Central memory CD4-positive, alpha-beta T cell (primary cell): ENCODE results near the gene NAA35.
A peak's percentile ranks its signal among the peaks of the same experiment; 100 is the strongest.
"Not testable (repeated sequence)": the region's sequence is repeated elsewhere in the genome, so short reads cannot be mapped to it uniquely, and the experiment has no call there.

Experiments used
- DNase-seq: peaks from one replicate; pipeline ENCODE4 v3.0.0; 2022
- total RNA-seq, 3 experiments: gene quantifications; one replicate each; lab custom pipeline; 2026; lab: John Stamatoyannopoulos, UW

Gene NAA35
- total RNA-seq: 46.7 to 56.6 (median 49.7) reads per million in 3 experiments

DNA sequence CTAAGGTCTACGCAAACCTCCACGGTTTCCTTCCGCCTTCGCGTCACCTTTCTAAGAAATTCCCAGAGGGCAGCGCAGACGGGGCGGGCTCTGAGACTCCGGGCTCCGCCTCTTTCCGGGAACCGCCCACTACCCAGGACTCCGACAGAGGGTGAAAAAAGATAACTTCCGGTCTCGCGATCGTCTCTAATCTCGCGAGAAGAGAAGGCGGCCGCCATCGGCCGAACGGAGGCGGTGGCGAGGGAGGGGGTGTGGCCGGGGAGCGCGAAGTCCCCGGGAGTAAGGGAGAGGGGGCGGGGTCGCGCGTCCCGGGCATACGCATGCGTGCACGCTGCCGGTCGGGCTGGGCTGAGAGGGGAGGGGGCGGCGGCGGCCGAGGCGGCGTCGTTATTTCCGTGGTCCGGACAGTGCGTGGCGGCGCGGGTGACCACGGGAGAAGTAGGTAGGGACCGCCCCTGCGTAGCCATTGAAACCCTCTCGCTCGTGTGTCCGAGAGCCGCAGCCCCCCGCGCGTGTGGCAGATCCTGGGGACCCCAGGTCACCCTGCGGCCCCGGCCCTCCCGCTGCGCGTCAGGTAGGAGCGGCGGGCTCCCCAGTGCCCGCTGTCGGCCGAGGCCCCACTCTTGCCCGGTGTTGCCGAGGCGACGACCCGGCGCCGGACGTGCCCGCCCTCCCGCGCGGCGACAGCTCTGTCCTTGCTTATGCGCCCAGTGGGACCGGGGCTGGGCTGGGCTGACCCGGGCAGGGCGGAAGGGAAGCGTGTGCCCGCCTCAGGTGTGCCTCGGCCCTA is at the start of gene NAA35:
Gene NAA35 (plus strand): TSS at position 315 of the 790 bp plus-strand sequence. CDS start 1,014 bp downstream, outside the sequence.
- DNase-seq: peak; percentile 99

DNA sequence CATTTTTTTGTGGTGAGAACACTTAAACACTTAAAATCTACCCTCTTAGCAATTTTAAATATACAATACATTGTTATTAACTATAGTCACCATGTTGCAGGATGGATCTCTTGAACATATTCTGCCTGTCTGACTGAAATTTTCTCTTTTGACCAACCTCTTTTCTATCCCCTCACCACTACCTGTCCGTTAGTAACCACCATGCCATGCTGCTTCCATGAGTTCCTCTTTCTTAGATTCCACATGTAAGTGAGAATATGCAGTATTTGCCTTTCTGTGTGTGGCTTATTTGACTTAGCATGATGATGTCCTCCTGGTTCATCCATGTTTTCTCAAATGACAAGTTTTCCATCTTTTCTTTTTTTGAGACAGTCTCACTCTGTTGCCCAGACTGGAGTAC is 48.5 kb upstream of the NAA35 start:
- DNase-seq: no peak

DNA sequence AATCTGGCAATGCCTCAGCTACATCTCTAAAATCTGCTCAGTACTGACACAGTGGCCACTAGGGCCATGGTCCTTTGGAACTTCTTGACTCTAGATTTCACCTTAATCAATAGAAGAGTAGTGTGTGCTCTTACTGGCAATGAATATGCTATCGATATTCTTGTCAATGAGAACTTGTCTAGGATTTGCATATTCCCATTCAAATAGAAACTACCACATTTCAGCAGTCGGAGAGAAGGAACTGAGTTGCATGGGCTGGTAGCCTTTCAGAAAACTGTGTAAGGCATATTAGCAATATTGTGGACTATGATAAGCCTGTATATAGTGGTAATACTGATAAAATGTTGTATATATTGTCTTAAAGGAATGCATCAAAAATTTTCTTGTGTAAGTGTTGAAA is 45.3 kb upstream of the NAA35 start:
- DNase-seq: no peak

DNA sequence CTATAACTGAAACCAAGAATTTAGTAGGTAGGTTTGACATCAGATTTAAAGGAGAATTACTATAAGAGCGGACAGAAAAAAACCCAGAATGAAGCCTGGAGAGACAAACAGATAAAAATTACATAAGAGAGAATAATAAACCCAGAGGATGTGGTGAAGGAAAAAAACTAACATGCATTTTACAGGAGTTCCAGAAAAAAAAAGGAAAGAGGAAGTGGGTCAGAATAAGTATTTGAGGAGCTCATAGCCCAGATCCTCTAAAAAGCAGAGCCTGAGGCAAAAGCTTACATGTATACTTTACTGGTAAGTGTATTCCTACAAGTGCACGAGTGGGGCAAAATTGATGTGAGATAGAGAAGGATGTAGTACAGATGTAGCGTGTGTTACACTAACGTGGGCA is 43.1 kb upstream of the NAA35 start:
- no peak for DNase-seq

DNA sequence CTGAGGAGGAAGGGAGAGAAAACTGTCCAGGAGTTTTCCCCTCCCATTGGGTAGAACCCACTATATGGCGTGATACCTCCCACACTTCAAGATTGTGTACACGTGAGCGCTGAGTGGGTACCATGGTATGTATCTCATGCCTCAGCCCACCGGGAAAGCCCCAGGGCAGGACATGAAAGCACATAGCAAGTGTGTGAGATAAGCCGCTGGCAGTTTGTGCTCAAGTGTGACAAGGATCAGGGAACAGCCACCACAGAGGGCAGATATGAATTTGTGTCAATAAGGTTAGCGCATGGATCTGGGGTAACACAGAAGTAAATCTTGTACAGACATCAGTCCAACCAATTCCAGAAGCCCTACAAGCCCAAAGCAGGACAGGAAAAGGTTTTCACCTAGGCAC is 42.6 kb upstream of the NAA35 start:
- no peak for DNase-seq

DNA sequence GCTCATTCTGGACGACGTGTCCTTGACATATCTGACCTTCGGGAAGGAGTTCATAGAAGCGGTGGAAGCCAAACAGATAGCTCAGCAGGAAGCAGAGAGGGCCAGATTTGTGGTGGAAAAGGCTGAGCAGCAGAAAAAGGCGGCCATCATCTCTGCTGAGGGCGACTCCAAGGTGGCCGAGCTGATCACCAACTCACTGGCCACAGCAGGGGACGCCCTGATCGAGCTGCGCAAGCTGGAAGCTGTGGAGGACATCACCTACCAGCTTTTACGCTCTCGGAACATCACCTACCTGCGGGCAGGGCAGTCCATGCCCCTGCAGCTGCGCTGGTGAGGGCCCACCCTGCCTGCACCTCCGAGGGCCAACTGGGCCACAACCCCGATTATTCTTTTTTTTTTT is 41.6 kb upstream of the NAA35 start:
- no peak for DNase-seq

DNA sequence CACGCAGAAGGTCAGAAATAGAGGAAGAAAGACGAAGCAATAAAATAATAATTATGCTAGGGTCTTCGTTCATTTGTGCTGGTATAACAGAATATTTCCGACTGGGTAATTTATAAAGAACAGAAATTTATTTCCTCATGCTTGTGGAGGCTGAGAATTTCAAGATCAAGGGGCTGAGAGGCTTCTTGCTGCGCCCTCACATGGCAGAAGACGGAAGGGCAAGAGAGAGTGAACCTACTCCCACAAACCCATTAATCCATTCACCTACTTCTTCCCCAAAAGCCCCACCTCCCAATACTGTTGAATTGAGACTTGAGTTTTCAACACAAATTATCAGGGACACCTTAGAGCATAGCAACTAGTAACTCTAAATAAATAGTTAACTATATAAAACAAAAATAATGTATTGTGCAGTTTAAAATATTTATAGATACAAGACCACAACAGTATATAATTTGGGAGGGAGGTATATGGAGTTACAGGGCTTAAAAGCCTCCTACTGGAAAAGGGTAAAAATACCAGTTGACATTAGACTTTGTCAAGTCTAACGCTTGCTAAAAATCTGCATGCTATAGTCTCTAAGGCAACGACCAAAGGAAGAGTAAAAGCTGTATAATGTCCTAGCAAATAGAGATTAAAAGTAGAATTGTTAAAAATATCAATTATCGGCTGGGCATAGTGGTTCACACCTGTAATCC is 40.3 kb upstream of the NAA35 start:
- peak; percentile 8 for DNase-seq

DNA sequence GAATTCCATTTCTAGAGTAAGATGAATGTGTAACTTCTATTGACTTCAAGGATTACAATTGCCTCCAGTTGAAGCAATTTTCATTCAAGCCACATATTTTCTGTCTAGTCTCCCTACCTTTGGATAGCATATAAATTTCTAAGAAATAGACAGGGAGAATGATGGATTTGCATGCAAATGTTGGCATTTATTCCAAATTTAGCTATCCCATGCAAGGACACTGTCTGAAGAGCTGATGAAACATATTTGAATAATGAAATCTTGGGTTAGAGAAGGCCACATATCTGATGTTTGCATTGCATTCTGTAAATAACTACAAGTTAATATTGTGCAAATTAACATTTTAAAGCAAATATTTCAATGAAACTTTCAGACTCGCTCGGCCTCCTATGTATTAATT is 36.0 kb upstream of the NAA35 start:
- no peak for DNase-seq

DNA sequence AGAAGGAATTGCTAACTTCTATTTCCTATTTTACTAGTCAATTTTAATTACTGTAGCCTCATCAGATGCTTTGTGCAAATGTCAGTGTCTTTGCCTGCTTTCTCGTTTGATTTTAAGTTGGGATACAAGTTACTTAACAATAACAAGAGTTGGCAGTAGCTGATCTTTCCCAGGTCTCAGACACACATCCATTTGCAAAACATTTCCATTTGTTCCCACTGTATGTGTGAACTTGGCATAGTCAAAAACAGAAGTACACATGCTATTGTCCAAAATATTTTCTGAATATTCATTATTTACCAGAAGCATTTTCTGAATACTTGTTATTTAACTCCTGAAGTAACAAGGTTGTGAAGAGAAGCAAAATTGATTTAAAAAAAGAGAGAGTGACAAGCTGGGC is 35.0 kb upstream of the NAA35 start:
- no peak for DNase-seq

DNA sequence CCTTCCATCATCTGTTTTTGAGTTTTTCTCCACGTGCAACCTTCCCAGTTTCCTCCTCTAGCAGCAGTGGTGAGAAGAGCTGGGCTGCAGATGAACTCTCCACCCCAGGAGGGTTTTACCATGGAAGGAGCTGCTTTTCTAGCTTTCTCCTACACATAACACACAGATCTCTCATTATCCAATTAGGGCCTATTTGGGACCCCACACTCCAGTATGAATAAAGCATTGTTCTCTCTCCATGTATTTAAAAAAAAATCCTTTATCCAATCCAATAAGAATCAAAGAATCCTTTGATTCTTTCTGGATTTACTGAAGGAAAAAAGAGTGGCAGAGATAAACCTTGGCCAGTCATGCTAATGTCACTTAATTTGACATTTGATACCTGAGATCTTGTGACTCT is 31.6 kb upstream of the NAA35 start:
- no peak for DNase-seq

DNA sequence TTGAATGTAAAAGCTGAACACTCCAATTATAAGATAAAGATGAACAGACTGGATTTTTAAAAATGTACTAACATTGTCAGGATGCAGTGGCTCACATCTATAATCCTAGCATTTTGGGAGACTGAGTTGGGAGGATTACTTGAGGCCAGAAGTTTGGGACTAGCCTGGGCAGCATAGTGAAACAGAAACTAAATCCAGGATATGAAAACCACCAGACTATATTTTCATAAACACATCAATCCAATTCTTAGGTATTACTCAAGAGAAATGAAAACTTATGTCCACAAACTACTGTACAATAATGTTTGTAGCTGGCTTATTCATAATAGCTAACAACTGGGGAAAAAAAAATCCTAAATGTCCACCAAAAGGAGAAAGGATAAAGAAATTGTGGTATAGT is 26.8 kb upstream of the NAA35 start:
- DNase-seq: no peak

DNA sequence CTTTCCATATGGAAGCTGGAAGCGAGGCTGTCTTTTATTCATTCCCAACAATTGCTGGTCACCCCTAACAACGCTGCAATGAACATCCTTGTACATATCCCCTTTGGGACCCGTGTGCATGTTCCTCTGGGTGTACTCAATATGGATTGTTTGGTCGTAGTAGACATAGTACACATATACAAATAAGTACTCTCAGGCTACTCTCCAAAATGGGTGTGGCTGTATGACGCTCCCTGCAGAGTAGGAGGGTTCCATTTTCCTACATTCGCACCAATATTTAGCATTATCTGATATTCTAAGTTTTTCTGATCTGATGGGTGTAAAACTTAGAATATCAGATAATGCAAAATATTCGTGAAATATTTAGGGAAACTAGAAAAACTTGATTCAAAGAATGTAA is 23.2 kb upstream of the NAA35 start:
- no peak for DNase-seq

DNA sequence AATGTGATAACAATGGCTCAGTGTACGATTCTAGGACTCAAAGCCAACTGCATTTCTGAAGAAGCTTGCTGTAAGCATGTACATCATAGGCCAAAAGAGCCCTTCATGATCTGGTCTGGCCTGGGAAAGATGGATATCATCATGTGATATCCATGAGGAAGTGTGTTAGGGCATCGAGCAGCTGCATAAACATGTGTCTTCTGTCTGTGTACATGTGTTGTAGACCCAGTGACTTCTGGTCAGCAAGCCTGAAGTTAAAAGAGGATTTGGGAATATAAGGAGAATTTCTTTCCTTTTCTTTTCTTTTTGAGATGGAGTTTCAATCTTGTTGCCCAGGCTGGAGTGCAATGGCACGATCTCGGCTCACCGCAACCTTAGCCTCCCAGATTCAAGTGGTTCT is 15.5 kb upstream of the NAA35 start:
- DNase-seq: no peak

DNA sequence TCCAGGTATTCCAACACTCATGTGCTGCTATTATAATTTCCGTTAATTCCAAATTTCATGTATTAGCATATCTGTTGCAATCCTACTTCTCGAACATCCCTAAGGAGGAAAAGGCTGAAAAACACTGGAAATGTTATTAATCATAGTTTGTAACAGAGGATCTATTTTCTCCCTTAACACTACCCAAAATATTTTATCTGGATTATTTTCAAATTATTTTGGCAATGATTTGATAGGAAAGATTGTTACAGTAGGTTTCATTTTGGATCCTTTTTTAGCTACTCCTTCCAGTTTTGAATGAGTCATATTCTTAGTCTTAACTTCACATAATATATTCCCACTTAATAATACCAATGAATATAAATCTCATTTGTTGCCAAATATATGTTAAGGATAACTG is 13.9 kb upstream of the NAA35 start:
- DNase-seq: no peak

DNA sequence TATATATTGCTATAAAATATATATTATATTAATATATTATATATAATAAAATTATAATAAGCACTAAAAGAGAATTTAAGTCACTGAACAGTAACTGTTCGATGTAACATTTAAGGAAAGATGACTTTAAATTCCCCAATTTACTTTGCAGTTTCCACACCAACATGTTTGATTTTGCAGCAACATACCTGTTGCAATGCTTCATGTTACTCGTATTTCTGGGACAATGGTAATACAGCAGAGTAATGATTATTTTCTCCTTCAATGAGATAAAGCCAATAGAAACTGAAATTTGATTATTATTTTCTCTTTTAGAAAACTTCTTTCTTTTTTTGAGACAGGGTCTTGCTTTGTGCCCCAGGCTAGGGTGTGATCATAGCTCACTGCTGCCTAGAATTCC is 9.5 kb upstream of the NAA35 start:
- no peak for DNase-seq

DNA sequence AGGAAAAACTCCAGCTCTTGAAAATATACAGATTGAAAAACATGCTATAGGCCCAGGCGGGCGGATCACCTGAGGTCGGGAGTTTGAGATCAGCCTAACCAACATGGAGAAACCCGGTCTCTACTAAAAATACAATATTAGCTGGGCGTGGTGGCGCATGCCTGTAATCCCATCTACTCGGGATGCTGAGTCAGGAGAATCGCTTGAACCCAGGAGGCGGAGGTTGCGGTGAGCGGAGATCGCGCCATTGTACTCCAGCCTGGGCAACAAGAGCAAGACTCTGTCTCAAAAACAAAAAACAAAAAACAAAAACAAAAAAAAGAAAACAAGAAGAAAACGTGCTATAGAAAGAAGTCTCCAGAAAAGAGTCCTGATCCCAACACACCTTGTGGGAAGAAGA is 5.0 kb upstream of the NAA35 start:
- DNase-seq: not testable (repeated sequence)

DNA sequence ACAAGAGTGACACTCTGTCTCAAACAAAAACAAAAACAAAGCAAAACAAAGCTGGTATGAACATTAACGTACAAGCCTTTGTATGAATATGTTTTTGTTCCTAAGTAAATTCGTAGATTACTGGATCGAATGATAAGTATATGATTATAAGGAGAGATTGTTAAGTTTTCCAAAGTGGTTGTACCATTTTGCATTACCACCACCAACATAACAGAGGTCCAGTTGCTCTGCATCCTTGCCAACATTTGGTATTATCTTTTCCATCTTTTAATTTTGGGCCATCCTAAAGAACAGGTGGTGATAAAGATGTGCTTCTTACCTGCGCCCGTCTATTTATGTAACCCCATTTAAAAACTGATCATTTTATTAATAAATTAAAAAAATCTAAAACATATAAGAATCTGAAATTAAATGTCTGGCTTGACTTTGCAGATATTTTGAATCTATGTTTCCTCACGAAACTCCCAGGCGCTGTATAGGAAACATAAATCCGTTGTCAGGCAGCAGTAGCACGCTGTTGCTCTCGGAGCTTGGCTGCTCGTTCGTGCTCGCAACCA is 593 bp upstream of the NAA35 start:
- DNase-seq: no peak

DNA sequence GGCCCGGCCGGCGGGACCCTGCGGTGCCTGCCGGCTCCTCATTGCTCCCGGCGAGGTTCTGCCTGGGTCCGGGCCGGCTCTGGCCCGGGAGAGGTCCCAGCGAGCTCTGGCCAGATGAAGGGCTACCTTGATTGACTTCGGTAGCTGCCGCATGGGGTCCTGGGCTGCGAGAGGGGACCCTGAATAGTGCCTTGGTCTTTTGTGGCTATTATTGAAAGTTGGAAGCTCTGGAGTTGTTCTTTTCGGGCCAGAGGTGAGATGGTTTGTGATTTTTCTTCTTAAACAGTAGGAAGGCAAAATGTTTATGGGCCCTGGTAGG is 635 bp downstream of the NAA35 start:
- DNase-seq: no peak

DNA sequence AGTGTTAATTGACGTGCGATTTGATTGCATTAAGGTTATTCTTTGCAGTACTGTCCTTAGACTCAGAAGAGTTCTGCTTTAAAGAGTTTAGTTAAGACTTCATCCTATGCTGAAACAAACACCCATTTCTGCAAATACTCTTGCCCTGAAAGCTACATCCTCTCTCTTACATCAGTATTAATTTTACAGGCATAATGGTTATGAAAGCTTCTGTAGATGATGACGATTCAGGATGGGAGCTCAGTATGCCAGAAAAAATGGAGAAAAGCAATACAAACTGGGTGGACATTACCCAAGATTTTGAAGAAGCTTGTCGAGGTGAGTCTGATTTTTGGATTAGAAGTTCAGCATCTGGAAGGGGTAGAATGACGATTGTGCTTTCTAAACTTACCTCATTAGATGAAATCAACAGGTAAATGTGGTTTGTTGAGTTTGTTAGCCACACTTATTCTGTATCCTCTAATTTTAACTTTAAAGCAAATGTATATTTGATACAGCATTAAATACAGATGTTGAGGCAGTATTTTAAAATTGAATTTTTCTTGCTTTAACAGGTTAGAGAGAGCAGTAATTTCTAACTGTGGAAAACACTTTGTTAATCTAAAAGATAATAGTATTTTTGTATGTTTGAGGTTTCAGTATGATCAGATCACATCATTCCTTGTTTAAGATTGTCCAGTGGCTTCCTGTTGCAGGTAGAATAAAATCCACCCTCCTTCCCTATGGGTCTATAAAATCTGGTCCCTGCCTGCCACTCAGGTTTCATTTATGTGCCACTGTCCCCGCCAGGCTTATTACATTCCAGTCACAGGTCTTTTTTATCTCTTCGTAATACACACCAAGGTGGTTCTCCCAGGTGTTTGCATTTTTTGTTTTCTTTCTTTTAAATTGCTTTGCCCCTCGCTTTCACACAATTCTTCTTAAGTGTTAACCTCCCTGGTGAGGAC is 1.3 kb downstream of the NAA35 start:
- no peak for DNase-seq

DNA sequence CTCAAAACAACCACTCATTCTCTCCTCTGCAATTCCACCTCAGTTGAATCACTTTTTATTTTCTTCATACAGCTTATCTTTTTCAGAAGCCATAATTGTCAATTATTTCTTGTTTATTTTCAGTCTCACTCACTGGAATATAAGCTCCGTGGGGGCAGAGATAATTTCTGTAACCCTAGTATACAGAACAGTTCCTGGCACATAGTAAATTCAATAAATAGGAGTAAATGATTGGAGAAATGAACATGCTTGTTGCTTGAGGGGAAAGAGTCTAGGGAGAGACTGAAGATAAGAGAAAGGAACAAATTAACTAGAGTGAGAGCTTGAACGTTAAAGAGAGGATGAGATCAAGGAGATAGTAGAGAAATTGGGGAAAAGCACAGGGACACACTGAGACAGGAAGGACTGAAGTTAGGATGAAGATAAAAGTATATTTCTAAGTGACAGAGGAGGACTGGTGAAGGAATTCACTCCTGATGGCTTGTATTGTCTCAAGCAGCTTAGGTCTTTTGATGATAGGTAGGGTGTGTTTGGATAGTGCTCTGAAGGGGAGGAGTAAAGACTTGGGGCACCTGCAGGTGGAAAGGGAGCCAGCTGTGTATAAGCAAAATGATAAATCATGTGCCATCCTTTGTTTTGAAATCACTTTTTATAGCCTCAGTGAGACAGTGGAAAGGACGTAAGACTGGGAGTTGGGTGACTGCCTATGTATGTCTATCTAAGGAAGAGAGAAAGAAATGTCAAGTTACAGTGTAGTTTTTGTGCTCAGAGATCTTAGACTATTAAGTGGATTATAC is 2.2 kb downstream of the NAA35 start:
- no peak for DNase-seq

DNA sequence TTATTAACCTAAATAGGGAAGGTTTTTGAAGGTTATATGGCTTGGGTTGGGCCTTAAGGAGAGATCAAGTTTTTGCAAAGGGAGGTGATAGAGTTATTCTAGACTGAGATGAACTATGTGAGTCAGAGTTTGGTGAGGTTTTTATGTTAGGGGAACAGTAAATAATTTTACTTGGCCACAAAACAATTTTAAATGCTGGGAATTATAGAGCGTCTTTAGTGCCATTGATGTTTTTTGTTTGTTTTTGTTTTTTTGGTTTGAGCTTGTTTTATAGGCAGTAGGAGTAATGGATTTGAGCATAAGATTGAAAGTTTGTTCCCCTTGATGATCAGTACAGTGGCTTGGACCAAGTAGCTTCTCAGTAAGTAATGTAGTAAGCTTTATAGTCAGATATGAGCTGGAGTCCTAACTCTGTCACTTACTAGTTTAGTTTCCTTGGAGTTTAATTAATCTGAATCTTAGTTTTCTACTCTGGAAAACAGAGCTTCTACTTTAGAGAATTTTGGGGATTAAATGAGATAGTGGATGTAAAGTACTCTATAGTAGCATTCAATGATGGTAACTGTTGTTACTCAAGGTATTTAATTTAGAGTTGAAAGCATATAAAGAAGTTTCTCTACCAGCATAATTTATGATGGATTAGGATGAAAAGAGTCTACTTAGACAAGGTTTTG is 2.9 kb downstream of the NAA35 start:
- no peak for DNase-seq

DNA sequence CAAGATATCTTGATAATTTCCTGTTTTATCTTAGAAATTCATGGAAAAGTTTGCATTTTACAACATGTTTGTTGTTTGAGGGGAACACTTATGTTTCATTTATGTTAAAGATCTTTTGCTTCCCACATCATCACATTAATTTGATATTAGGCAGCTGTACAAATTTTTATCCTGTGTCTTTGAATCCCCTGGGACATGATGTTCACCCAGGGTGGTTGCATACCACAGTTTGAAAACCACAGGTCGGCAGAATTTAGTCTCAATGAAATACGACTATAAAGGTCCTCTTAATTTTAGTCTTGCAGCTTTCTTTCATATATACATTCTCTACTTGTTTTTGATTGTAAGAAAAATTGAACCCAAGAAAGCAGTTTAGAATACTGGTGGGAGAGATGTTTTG is 3.7 kb downstream of the NAA35 start:
- DNase-seq: no peak
